Panc1 (cell line): ENCODE measurements around the gene FAXC. TPM values are rescaled to one million over a fixed set of nuclear protein-coding genes. Genes with fewer than 3 reads are reported as not detected.

Experiments used
- ATAC-seq: fragments of 200-7000 bp; cut with Tn5 transposase; 2 replicates; pipeline ENCODE4 v1.9.1; 2020; ENCODE audit warnings: mild to moderate bottlenecking, moderate library complexity
- BruUV-seq: library from RNA; stranded (reverse); fragments of 400-500 nt; replicated peaks from 2 replicates; lab custom pipeline; 2021; lab: Mats Ljungman, UMichigan
- CTCF ChIA-PET: fragments of 300-600 bp; sonication (Branson Sonifier 250); formaldehyde crosslinking; loops from one replicate; lab custom pipeline; 2022; ENCODE audit warnings: antibody characterized with exemption; lab: Charles Lee
- POLR2A ChIA-PET: fragments of 300-600 bp; sonication (Branson Sonifier 250); formaldehyde crosslinking; loops from one replicate; lab custom pipeline; 2022; ENCODE audit warnings: antibody characterized with exemption; lab: Charles Lee
- DNase-seq: peaks from one replicate; pipeline ENCODE4 v3.0.0-alpha.2; 2010; ENCODE audit warnings: low read depth, low spot score
- H3K27ac ChIP-seq: 2 replicates; pipeline ENCODE4 v1.5.1; 2011; ENCODE audit warnings: mild to moderate bottlenecking, low read length, inconsistent platforms
- H3K27me3 ChIP-seq: fragments of 200-500 bp; sonication (Bioruptor generic); 2 replicates; pipeline ENCODE4 v1.6.0; 2014; ENCODE audit warnings: low read length, inconsistent platforms; ENCODE audit not compliant: control insufficient read depth, insufficient read depth
- H3K36me3 ChIP-seq: fragments of 200-500 bp; sonication (Bioruptor generic); 2 replicates; pipeline ENCODE4 v1.5.1; 2014; ENCODE audit warnings: inconsistent platforms, mild to moderate bottlenecking, low read length, moderate library complexity; ENCODE audit not compliant: control insufficient read depth, insufficient read depth
- H3K4me1 ChIP-seq: 2 replicates; pipeline ENCODE4 v1.5.1; 2011; ENCODE audit warnings: inconsistent platforms, mild to moderate bottlenecking, low read length, moderate library complexity; ENCODE audit not compliant: control insufficient read depth, insufficient read depth
- H3K4me3 ChIP-seq, 2 experiments: 2 replicates each; pipeline ENCODE4 v1.5.1; 2011 to 2012; ENCODE audit warnings: low read depth in 2 of 2, low read length in 2 of 2, mild to moderate bottlenecking in 2 of 2, inconsistent platforms in 1 of 2, moderate library complexity in 1 of 2
- H3K9me3 ChIP-seq: fragments of 200-500 bp; sonication (Bioruptor generic); 2 replicates; pipeline ENCODE4 v1.5.1; 2014; ENCODE audit warnings: low read depth, mild to moderate bottlenecking, inconsistent platforms, low read length, moderate library complexity; ENCODE audit not compliant: control insufficient read depth, insufficient read depth
- POLR2AphosphoS5 ChIP-seq: IDR thresholded peaks from 2 replicates; pipeline ENCODE4 v1.6.1; 2012; ENCODE audit warnings: mild to moderate bottlenecking, low read depth, low read length, moderate library complexity
- REST ChIP-seq, 2 experiments: IDR thresholded peaks; 2 replicates each; pipeline ENCODE4 v1.6.1; 2011 to 2012; ENCODE audit warnings: low read depth in 2 of 2, control low read depth in 1 of 2, low read length in 1 of 2, mild to moderate bottlenecking in 1 of 2, moderate library complexity in 1 of 2; ENCODE audit not compliant: insufficient read depth in 1 of 2
- SIN3A ChIP-seq: IDR thresholded peaks from 2 replicates; pipeline ENCODE4 v1.6.1; 2012; ENCODE audit warnings: low read depth, mild to moderate bottlenecking, low read length, moderate library complexity, borderline replicate concordance; ENCODE audit not compliant: insufficient read depth
- TCF7L2 ChIP-seq: IDR thresholded peaks from 2 replicates; pipeline ENCODE4 v1.6.1; 2011; ENCODE audit warnings: mild to moderate bottlenecking, low read depth, low read length, inconsistent platforms
- in situ Hi-C: cut with HindIII; loops from 2 replicates; pipeline ENCODE4 v1.10.0; 2016; ENCODE audit warnings: low sequenced_read_pairs, low pct_unique_long_range_greater_than_20kb
- intact Hi-C: fragments of 100-400 bp; cut with micrococcal nuclease; formaldehyde crosslinking; loops from one replicate; pipeline ENCODE4 v1.10.0; 2022; ENCODE audit not compliant: unreplicated experiment
- total RNA-seq: library from RNA; stranded (reverse); gene quantifications from one replicate; pipeline ENCODE4 v1.2.1, GENCODE V29; 2021; ENCODE audit not compliant: unreplicated experiment
- TF ChIP-seq, protein P1 (sequence below): fragments of 450-650 bp; IDR thresholded peaks from 2 replicates; pipeline ENCODE4 v1.5.1; 2017; ENCODE audit warnings: mild to moderate bottlenecking

The FAXC gene
- total RNA-seq, 1 experiment from 2014 or later: 9.0 TPM

DNA sequence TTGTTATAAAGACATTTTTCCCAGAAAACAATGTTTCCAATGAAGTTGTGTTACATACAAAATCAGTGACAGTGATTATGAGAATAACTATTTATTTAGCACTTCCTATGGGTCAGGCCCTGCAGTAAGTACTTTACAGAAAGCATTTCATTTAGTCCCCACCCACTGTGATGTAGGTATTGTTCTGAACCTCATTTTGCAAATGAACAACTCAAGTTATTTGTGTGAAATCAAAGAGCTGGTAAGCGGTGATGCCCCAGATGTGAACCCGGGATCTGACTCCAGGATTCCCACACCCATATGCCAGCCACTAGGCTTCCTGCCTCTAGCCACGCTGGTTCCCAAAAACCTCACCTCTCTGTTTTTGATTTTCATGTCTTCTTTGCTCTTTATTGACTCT is 30.9 kb downstream of the FAXC start:
- H3K4me3 ChIP-seq: no peak overlapping the region
- no peaks in the 10 kb centered on the region for H3K36me3 ChIP-seq
- in situ Hi-C loops (no loop called here), intact Hi-C loops (no loop called here)
- H3K27ac ChIP-seq: no peak overlapping the region
- H3K9me3 ChIP-seq: no peaks in the 10 kb centered on the region
- DNase-seq: no peak
- POLR2A ChIA-PET: no interaction called here
- no peaks in the 10 kb centered on the region for H3K27me3 ChIP-seq
- TF ChIP-seq, protein P1, sequence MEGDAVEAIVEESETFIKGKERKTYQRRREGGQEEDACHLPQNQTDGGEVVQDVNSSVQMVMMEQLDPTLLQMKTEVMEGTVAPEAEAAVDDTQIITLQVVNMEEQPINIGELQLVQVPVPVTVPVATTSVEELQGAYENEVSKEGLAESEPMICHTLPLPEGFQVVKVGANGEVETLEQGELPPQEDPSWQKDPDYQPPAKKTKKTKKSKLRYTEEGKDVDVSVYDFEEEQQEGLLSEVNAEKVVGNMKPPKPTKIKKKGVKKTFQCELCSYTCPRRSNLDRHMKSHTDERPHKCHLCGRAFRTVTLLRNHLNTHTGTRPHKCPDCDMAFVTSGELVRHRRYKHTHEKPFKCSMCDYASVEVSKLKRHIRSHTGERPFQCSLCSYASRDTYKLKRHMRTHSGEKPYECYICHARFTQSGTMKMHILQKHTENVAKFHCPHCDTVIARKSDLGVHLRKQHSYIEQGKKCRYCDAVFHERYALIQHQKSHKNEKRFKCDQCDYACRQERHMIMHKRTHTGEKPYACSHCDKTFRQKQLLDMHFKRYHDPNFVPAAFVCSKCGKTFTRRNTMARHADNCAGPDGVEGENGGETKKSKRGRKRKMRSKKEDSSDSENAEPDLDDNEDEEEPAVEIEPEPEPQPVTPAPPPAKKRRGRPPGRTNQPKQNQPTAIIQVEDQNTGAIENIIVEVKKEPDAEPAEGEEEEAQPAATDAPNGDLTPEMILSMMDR: no peak
- TF ChIP-seq SIN3A: no peak
- no peak for TF ChIP-seq REST (IDR thresholded peaks at IDR 0.05; ENCODE audit: insufficient read depth in 1 of 2, low read depth in 2 of 2, low read length in 1 of 2)
- no peak for TF ChIP-seq TCF7L2
- TF ChIP-seq POLR2AphosphoS5: no peak
- ATAC-seq: no peak
- BruUV-seq: no TSS peak
- no peaks in the 10 kb centered on the region for H3K4me1 ChIP-seq
- CTCF ChIA-PET: no interaction called here

GRCh38 chr6:99312354-99312753 is 37.1 kb downstream of the FAXC start:
- H3K9me3 ChIP-seq: no peaks in the 10 kb centered on the region
- no peaks in the 10 kb centered on the region for H3K27me3 ChIP-seq
- no TSS peak for BruUV-seq
- no peaks in the 10 kb centered on the region for H3K36me3 ChIP-seq
- ChIA-PET POLR2A (no interaction called here), CTCF (interaction anchor here (1.6 kb wide), 1 partner anchor 18 kb away, joined by 4 read pairs; no protein-coding TSS in a partner anchor)
- ATAC-seq: no peak
- H3K27ac ChIP-seq: no peak overlapping the region
- intact Hi-C loops: no loop called here
- no peaks in the 10 kb centered on the region for H3K4me1 ChIP-seq
- no peak for DNase-seq
- in situ Hi-C loops: no loop called here
- H3K4me3 ChIP-seq: no peak overlapping the region
- TF ChIP-seq TCF7L2 (no peak), REST (IDR thresholded peaks at IDR 0.05; ENCODE audit: insufficient read depth in 1 of 2, low read depth in 2 of 2, low read length in 1 of 2) (no peak), POLR2AphosphoS5 (no peak), SIN3A (no peak)
- TF ChIP-seq, protein P1: no peak
